ENCODE measurements around the gene CDC26.
"Not testable (repeated sequence)": the region's sequence is repeated elsewhere in the genome, so short reads cannot be mapped to it uniquely, and the experiment has no call there.

The CDC26 gene

DNA sequence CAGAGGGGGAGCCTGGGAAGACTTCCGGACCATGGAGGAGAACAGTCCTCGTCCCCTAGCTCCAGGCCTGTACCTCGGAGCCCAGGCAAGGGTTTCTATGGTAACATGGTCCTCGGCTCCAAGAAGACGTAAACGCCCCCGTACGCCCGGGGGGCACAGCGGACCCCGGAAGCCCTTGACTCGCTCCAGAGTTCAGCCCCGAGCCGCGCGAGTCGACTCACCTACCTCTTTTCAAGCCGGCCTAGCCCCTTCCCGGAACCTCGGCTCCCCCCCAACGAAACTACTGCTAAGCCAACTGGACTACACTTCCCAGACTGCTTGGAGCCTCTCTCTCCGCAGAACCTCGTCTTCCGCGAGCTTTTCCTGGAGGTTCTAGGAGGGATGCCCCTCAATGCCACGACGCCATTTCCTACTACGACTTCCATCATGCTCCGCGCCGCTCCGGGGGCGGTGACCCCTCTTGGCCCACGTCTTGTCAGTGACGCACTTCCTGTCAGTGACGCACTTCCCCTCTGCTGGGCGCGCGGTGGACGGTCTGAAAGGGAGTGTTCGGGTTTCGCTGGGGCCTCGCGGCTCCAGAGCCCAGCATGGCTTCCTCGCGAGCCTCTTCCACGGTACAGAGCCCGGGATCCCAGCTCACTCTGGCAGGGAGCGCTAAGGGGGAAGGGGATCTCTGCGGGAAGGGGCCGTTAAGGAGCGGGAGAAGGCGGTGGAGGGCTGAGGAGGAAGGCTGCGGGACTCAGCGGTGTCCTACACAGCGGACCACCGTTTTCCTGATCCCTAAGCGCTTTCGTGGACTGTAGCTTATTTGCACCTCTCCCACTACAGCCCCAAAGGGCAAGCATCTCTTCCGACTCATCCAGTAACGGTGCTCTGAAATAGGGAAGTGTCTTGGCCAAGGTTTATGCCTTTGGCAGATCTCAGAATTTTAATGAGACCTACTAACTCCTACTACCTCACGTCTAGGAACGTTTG lies at the start of gene CDC26, which contains the start of gene PRPF4:
Gene CDC26, minus strand, starts transcription at position 416 of the 975 bp plus-strand sequence. CDS start 3,065 bp downstream, outside the sequence.
Gene PRPF4, plus strand, starts transcription at position 502 of the 975 bp plus-strand sequence. Its CDS starts 86 bp downstream, at position 588.
- DNase-seq: peak; percentile 92

DNA sequence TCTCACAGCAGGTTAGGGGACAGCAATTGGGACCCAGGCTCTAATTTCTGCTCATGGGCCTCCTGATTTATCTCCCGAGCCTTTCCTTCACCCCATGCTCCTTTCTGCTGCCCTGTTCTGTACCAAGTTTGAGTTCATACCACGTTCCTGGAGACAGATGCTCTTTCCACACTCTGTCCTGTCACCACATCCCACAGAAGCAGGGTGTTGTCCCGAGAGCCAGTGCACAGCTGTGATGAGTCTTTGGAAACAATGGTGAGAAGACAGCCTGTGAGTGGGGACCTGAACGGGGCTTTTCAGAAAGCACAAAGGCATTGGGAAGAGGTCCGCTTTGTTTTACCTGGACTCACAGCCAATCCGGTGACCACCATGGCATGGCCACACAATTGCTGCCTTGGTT lies 47.3 kb upstream of the CDC26 start:
- DNase-seq: no peak

DNA sequence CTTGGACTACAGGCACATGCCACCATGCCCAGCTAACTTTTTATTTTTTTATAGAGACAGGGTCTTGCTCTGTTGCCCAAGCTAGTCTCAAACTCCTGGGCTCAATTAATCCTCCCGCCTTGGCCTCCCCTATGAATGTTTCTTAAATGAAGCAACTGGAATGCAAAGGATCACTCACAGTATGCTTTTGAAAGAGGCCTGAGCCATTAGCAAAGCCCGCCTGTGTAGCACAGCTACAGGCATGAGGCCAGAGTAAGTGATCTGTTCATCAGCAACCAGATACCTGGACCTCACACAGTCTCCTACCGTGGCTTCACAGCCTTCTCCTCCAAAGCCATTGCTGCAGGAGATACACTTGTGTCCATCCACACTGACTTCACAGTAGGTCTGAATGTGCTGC lies 44.7 kb upstream of the CDC26 start:
- DNase-seq: no peak

DNA sequence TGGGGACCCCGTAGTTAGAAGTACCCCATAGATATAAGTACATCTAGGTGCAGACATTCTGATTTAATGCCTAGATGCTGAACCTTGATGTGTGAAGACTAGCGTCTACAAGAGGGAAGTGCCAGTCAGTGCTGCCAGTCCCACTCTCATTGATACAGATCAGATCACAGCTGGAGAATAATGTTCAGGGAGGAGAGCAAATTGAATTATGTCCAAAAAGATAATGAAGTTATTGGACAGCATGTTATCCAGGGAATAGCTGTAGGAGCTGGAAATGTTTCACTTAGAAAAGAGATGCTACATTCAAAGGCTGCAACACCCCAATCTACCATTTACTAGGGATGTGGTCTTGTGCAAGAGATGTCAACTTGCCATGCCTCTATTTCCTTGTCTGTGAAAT lies 43.7 kb upstream of the CDC26 start:
- DNase-seq: no peak

DNA sequence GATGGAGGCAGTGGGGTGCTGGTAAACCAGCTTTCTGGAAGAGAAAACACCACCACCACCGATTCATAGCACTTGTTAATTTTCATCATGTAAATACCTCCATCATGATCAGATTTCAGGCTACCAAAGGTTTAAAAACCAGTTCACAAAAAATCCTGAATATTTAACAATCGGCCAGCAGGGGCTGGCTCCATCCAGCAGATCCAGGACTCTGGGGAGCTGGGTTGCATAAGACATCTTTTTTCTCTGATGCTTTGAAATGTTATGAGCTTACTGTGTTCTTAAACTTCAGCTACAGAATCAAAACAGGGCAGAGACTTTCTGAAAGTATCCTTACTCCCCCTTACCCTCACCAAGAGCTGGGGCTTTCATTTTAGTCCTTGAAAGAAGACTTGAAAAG lies 42.4 kb upstream of the CDC26 start:
- DNase-seq: no peak

DNA sequence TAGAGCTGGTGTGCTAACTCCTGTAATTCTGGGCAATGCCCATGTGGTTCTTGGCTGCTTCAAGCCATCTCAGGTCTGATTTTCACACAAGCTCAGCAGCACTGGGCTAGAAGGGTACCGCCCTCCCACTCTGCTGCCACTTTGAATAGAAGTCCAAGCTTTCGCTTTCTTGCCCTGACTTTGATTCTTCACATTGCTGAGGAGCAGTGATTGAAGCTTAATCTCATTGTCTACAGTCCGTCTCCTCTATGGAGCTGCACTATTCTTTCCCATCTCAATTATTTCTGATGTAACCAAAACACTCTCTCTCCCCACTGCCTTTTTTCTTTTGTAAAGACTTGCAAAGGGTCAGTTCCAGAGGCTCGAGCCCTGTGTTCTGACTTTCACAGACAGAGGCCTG lies 40.7 kb upstream of the CDC26 start:
- DNase-seq: no peak

DNA sequence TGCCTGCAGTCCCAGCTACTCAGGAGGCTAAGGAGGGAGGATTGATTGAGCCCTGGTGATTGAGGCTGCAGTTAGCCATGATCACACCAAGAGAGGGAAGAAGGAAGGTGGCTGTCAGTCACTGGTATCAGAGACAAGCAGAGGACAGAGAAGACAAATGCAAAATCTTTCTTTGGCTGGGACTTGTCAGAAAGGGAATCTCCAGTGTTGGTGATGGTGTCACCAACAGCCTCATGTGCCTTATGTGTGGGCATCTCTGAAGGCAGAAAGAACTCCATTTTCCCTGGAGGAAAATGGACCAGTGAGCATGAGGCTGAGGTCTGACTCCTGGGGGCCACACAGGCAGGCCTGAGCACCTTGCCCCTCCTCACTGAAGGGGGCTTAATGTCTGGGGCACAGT lies 39.9 kb upstream of the CDC26 start:
- no peak for DNase-seq

DNA sequence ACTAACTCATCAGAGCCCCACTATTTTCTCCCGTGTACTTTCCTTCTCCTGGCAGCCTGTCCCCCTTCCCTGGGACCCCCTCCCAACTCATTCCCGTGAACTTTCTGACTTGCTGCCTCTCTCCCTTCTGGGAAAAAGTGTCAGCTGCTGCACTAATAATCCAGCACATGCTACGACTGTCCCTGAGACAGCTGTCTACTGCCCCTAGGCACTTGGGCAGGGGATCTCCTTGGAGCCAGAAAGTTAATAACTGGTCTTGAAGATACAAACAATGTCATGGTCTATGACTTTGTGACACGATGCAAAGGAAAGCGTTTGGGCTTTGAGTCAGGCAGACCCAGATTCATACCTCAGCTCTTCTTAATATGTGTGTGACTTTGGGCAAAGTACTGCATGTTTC lies 37.9 kb upstream of the CDC26 start:
- DNase-seq: no peak

DNA sequence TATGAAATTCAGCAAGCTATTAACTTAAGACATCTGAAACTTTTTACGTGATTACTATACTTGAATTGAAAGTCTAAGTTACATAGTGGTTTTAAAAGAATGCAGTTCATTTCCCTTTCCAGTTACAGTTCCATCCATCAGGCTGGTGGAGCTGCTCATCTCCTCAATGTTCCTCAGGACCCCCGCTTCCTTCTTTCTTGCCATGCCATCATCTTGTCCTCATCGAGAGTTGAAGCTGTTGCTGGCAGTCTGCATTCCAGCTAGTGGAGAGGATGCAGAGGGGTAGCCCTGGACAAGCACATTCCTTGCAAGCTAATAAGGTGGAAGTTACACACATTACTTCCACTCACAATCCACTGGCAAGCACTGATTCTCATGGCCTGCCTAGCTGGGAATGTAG lies 36.6 kb upstream of the CDC26 start:
- no peak for DNase-seq

DNA sequence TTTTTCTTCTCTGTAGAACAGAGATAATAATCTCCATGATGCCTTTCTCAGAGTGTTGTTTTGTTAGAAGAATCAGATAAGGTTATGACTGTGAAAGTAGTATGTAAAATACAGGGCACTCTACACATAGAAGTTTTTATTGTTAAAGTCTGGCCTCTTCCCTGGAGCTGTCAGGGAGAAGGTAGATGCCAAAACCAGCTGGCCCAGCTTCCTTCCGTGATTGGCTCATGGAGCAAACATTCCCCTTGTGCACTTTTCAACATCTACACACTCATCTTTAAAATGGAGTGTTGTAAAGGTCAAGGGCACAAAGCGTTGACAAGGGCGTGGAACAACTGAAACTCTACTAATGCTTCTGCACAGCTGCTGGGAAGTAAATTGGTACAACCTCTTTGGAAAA lies 35.2 kb upstream of the CDC26 start:
- no peak for DNase-seq

DNA sequence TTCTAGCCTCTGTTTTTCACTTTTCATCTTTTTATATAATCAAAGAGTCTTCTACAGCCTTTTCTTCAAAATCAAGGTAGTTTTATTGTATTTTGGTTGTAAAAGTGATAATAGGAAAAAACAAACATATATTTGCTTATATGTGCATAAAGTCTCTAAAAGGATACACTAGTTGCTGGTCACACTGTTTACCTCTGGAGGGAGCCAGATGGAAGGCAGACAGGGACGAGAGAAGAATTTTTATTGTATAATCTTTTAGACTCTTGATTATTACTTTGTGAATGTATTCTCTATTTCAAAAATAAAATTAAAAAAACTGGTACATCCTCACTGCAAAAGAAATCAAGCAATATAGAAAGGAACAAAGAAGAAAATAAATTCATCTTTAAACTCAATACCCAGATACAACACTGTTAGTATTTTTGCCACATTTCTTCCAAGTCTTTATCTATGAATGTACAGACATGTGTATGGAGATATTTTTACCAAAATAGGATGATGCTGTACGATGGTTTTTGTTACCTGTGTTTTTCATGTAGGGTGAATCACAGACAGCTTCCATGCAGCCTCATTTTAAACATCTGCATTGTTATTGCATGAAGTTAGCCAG lies 33.9 kb upstream of the CDC26 start:
- DNase-seq: peak; percentile 53

DNA sequence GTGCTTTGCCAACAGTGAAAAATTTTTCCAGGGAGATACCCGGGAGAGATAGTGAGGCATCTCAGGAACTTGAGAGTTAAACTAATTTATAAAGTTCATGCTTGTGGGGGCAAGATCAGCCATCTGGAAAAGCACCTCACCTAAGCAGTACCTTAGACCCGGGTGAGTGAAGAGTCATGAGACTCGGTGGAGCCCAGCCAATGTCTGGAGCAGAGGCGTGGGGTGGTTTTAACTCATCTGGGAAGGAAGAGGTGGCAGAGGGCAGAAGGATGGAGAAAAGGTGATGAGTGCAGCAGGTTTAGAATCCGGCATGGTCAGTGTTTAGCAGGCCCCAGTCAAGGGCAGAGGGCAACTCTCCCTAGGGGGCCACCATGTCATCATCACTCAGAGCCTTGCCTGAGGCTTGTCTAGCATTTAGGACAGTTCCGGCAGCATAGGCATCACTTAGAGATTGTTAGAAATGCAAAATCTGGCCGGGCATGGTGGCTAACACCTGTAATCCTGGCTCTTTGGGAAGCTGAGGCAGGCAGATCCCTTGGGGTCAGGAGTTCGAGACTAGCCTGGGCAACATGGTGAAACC lies 32.1 kb upstream of the CDC26 start:
- no peak for DNase-seq

DNA sequence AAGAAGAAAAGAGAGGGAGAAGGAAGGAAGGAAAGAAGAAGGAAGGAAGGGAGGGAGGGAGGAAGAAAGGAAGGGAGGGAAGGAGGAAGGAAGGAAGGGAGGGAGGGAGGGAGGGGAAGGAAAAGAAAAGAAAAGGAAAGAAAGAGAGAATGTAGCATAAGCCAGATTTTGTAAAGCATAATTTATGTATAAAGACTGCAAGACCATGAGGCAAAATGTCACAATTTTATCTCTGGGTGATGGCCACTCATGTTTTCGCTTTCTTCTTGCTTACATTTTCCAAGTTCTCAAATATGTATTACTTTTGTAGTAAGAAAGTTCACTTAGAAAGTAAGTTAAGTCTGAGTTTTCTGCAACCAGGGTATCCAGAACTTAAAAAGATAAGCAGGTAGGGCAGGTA lies 31.2 kb upstream of the CDC26 start:
- DNase-seq: no peak

DNA sequence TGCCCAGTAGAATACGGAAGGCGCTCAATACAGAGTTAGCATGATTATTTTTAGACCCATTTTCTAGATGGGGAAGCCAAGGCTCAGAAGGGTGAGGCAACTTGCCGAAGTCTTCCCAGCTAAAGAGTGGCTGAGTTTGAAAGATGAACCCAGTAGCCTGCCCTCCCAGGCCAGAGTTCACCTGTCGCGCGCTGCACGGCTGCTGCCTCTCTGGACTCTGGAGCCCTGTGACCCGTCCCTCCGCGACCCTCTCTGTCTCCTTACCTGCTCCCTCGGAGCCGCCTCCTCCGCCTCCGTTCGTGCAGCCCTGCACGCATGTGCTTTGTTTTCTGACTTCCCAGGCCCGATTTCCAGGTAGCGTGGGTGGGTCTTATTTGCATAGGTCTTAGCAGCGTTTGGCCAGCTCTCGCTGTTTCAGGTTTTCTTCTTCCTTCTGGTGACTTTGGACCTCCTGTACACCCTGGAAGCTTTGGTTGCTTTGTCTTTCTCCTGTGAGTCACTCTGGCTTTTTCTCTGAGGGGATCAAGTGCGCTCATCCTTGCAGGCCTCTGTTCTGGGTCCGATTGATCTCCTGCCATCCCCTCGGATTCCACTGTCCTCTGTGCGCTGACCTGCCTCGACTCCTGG lies 27.5 kb upstream of the CDC26 start, which contains the start of gene RNF183:
Gene RNF183, minus strand, starts transcription at position 585 of the 627 bp plus-strand sequence. CDS start 5,192 bp downstream, outside the sequence.
- DNase-seq: no peak

DNA sequence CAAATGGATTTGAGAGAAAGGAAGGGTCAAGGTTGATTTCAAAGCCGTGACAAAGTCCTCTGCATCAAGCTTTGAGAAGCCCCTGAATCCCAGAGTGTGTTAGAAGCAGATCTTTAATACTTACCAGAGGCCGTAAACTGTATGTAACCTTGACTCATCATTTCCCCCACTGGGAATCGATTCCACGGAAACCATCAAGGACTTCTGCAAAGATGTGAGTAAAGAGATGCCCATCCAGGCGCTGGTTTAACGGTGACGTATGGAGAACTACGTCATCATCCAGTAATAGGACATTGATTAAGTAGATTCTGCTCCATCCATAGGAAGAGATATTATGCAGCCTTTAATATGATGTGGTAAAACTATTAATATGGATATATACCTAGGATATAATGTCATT lies 26.2 kb upstream of the CDC26 start:
- no peak for DNase-seq

DNA sequence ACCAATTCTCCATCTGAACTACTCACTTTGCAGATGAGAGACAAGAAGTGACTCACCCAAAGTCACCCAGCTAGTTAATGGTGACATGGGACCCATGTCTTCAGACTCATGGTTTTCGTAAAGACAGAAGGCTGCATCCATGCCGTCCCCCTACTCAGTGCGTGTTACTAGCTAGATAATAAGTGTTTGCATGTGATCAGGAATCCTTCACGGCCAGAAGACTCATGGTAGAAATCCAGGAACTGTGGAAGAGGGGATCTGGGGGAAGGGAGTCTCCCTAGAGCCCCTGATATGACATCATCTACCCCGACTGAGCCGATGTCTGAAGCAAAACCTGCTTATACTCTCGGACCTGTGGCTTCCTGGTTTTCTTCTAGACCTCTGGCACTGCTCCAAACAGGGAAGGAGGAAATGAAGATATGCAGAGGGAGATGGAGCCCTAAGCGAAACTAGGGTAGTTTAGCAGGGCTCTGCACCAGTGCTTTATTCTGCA lies 24.5 kb upstream of the CDC26 start:
- no peak for DNase-seq

DNA sequence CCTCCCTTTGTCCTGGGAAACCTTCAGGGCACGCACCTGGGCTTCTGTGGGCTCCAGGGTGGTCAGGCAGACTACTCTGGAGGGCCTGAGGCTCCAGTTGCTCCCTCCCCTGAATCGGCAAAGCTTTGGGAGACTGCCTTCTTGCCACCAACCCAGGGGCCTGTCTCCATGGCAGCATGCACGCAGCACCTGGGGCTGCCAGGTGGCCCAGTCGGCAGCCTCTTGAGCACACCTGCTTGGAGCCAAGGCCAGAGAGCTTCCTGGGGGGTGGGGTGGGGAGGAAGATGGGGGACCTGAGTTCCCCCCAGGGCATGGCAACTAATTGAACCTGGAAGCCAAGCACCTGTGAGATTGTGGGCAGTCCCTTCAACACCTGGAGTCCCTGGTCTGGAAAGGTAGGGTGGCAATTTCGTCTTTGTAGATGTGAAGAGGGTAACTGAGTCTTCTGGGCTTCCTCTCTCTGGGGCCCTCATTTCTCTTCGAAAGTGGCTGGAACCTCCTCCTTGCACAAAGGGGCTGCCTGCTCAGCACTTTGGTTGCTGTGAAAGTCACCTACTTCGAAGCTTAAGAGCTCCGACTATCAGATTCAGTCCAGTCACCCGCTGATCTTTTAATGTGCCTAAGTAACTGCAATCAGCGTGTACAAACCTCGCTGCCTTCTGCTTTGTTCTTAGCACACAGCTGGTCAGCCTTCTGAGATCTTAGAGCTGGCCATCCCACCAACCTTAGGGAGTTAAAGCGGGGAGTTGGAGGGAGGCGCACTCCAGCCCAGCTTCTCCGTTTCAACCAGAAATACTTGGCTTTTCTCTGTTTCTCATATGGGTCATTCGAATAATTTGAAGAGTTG lies 23.8 kb upstream of the CDC26 start:
- no peak for DNase-seq

DNA sequence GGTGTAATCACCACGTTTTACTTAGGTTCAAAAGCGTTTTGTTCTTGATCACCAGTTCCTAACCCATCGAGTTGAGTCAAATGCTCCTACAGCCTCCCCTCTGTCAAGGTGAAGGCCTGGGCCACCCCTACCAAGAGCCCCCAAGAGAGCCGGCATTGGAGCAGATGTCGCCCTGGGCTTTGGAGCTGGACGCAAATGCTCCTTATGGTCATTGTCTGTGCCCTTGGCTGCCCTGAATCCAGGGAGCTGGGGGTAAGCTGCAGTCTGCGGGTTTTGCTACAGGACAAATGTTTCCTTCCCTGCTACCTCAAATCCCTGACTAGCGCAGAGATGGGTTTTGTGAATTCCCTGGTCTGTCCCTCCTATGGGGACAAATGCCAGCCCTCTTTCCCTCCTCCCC lies 22.9 kb upstream of the CDC26 start:
- no peak for DNase-seq

DNA sequence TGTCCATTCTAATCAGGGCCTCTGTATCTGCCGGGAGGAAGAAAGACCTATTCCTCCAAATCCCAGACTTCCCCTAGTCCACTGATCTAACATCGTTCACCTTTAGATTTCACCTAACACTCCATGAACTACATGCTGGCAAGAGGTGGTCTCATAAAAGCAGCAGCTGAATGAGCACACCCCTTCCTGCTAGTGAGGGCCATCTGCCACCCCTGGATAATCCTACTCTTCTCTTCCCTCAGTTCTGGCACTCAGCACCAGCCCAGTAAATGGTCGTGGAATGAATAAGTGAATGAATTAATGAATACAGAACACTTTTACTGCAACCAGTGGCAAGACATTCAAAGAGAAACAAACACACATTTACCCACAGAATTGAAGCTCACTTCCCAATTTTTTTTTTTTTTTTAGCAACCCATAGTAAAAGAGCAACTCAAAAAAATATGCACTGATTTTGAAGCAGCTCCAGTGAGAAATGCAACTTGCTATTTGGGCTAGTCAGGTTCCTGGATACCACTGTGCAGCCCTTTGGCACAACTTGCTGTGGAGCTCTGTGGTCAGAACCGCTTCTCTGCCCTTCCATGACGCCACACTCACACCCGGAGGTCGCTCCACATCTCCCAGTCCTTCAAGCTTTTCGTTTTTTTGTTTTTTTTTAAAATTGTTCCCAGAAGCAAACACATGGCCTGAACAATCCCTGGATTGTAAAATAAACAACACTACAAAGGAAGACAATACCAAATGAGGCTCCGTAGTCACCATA lies 21.6 kb upstream of the CDC26 start:
- DNase-seq: peak; percentile 50

DNA sequence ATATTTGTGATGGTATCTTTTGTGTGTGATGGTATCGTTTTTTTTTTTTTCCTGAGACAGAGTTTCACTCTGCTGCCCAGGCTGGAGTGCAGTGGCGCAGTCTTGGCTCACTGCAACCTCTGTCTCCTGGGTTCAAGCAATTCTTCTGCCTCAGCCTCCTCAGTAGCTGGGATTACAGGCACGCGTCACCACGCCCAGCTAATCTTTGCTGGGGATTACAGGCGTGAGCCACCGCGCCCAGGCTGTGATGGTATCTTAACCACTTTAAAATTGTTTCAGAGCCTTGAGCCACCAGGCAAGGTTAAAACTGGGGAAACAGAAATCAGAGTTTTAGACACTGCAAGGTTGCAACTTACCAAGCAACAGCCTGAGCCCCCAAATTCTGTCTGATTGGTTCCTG lies 20.9 kb upstream of the CDC26 start:
- DNase-seq: not testable (repeated sequence)

DNA sequence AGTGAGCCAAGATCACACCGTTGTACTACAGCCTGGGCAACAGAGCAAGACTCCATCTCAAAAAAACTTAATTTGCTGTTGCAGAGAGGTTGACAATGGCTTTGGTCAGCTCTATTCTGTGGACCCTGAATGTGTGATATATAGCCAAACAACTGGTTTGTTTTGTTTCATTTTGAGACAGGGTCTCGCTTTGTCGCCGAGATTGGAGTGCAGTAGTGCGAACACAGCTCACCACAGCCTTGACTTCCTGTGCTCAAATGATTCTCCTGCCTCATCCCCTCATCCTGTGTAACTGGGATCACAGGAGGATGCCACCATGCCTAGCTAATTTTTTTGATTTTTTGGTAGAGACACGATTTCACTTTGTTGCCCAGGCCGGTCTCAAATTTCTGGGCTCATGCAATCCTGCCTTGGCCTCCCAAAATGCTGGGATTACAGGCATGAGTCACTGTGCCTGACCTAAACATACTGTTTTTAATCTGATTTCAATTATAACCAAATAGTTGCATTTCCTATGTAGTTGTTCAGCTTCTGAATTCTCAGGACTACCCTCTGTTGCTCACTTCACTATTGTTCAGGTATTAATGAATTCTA lies 18.0 kb upstream of the CDC26 start:
- no peak for DNase-seq
